ENCODE results near the gene TCN1. TPM values are rescaled to one million over a fixed set of nuclear protein-coding genes. Genes with fewer than 3 reads are reported as not detected.
"Not testable (repeated sequence)": the region's sequence is repeated elsewhere in the genome, so short reads cannot be mapped to it uniquely, and the experiment has no call there.

Gene TCN1
- total RNA-seq, 1 experiment from 2014 or later, result not detected

DNA sequence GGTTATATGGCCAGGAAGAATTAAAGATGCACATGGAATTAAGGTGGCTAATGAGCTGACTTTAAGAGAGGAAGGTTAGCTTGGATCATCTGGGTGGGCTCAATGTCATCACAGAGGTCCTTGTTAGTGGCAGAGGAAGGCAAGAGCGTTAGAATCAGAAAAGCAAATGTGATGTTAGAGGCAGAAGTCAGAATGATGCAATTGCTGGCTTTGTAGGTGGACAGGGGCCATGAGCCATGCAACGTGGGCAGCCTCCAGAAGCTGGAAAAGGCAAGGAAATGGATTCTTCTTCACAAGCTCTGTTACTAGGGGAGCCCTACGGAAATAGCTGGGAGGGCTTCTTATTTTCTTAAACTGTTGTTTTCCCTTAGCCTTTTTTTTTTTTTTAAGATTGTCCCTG, 18.7 kb downstream of the TCN1 start:
- no peak for DNase-seq (ENCODE audit: low read depth in 1 of 2, low spot score in 2 of 2)
- H3K27me3 ChIP-seq (replicated peaks), result peaks cover 4% of the 10 kb centered on the region; the same call in 1 of the 2 replicates

DNA sequence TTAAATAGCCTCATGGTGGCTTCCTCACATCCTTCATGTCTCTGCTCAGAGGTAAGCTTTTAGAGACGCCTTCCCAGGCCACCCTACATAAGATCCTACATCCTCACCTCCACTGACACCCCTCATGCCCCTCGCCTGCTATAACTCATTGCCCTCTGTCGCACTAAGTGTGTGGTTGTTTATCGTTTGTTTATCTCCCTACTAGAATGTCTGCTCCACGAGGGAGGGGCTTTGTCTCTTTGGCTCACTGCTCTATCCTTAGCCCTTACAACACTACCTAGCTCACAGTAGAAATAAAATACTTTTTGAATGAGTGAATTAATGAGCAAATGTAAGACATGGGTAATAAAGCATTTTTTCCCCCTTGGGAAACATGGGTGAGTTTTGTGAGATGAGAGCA, 19.7 kb downstream of the TCN1 start:
- Histone ChIP-seq H3K9me3 (replicated peaks) (no peaks in the 10 kb centered on the region), H3K27me3 (replicated peaks) (peaks cover 4% of the 10 kb centered on the region; the same call in 1 of the 2 replicates), H3K27ac (no peak overlapping the region), H3K36me3 (no peaks in the 10 kb centered on the region), H3K4me1 (replicated peaks) (no peaks in the 10 kb centered on the region), H3K4me3 (no peak overlapping the region)
- no peak for DNase-seq (ENCODE audit: low read depth in 1 of 2, low spot score in 2 of 2)

More for the DNA sequence above, 18.7 kb downstream of the TCN1 start:
- no peak overlapping the region for H3K27ac ChIP-seq
- H3K9me3 ChIP-seq (replicated peaks), result no peaks in the 10 kb centered on the region
- no peak overlapping the region for H3K4me3 ChIP-seq
- no peaks in the 10 kb centered on the region for H3K36me3 ChIP-seq
- no peaks in the 10 kb centered on the region for H3K4me1 ChIP-seq (replicated peaks)

DNA sequence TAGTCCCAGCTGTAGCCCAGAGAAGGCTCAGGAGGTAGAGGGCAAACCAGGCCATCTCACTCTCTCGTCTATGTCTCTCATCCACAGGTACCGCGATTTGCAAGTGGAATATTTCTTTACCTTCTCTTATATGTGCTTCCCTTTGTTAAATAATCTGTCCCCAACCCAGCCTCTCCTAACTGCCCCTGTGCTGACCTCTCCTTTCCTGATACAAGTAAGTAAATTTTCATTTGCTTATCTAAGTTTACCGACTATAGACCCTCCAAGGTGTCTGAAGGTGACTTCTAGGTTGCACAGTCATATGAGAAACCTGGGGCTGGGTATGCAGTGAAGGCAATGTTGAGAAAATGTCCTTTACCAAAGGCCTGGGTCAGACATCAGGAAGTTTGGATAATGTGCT, 20.9 kb downstream of the TCN1 start, which contains the start of gene CBLIF:
Gene CBLIF (minus strand): TSS at position 101 of the 400 bp plus-strand sequence. CDS start 46 bp downstream, at position 55.
- Histone ChIP-seq H3K27me3 (replicated peaks) (peaks cover 4% of the 10 kb centered on the region; the same call in 1 of the 2 replicates), H3K9me3 (replicated peaks) (no peaks in the 10 kb centered on the region), H3K27ac (no peak within 1 kb of the TSS), H3K4me3 (no peak within 1 kb of the TSS), H3K4me1 (replicated peaks) (no peaks in the 10 kb centered on the region), H3K36me3 (no peaks in the 10 kb centered on the region)
- DNase-seq (ENCODE audit: low read depth in 1 of 2, low spot score in 2 of 2), result no peak

DNA sequence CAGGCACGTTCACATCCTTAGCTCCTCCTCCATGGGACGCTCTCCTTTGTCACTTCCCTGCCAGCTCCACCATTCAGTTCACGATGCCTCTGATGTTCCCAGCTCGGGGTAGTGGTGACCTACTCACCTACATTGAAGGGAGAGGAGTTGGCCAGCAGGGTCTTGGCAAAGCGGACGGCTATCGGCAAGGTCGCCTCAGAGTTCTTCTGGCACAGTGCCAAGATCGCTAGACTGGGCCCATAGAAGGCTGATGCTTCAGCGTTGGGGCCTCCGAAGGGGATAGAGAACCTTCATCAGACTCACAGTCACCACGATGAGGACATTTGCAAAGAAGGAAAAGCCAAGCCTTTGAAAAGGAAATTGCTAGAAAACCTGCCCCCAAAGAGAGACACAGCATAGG, 24.0 kb downstream of the TCN1 start:
- Histone ChIP-seq H3K36me3 (no peaks in the 10 kb centered on the region), H3K27me3 (replicated peaks) (peaks cover 15% of the 10 kb centered on the region; the same call in 1 of the 2 replicates), H3K4me1 (replicated peaks) (no peaks in the 10 kb centered on the region), H3K4me3 (no peak overlapping the region), H3K9me3 (replicated peaks) (no peaks in the 10 kb centered on the region), H3K27ac (no peak overlapping the region)
- no peak for DNase-seq (ENCODE audit: low read depth in 1 of 2, low spot score in 2 of 2)

DNA sequence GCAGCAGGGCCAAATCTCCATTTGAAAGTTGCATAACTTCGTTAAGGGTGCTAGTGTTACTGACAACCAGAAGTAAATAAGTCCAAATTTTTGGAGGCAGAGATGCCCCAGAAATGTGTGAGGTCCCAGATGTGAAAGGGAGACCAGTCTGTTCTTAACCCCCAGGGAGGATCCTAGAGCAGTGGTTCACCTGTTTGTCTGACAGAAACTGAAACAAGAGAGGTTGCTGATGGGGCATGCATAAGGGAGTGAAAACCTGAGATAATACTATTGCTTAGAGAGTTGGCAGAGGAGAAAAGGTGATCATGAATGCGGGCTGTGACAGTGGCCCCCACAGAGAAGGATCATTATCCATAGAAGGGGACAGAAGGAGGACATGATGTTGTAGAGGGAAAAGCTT, 24.8 kb downstream of the TCN1 start:
- Histone ChIP-seq H3K27ac (no peak overlapping the region), H3K4me3 (no peak overlapping the region), H3K36me3 (no peaks in the 10 kb centered on the region), H3K4me1 (replicated peaks) (no peaks in the 10 kb centered on the region), H3K27me3 (replicated peaks) (peaks cover 16% of the 10 kb centered on the region; the same call in 1 of the 2 replicates), H3K9me3 (replicated peaks) (no peaks in the 10 kb centered on the region)
- DNase-seq (ENCODE audit: low read depth in 1 of 2, low spot score in 2 of 2), result no peak

DNA sequence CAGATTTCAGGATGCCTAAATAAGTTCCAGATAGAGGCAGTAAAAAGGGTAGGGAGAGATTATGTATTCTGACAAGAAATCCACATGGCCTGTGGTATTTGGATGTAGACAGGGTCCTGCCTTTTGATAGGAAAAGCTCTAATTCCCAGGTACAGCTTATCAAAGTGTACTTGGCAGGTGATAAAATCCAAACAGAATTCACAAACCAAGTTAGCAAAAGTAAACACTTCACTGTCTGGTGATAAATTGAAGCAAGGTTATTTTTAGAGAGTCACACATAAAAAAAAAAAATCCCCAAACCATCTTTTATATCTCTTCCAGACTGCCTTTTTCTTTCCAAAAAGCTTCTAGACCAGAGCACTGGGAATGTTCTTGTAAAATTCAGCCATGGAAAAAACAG, 26.7 kb downstream of the TCN1 start:
- no peak overlapping the region for H3K4me3 ChIP-seq
- peaks cover 20% of the 10 kb centered on the region; the same call in 1 of the 2 replicates for H3K27me3 ChIP-seq (replicated peaks)
- H3K27ac ChIP-seq, result no peak overlapping the region
- H3K4me1 ChIP-seq (replicated peaks), result no peaks in the 10 kb centered on the region
- DNase-seq (ENCODE audit: low read depth in 1 of 2, low spot score in 2 of 2), result no peak
- no peaks in the 10 kb centered on the region for H3K36me3 ChIP-seq
- no peaks in the 10 kb centered on the region for H3K9me3 ChIP-seq (replicated peaks)

DNA sequence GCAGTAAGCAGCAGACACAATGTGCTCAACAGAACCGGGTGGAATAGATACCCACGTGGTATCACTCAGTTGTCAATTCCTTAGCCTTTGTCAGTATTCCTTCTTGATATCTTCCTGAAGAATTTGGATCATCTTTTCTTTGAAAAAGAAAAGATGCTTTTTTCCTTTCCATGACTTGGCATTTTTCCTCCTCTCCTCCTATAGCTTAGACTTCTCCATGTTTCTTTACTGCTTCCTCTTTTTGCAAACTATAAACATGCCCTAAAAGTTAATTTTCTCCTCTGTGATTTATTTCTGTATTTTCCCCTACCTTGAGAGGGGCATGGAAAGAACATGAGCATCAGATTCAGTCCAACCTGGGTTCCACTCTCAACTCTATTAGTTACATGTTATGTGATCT, 32.7 kb downstream of the TCN1 start:
- no peak overlapping the region for H3K27ac ChIP-seq

DNA sequence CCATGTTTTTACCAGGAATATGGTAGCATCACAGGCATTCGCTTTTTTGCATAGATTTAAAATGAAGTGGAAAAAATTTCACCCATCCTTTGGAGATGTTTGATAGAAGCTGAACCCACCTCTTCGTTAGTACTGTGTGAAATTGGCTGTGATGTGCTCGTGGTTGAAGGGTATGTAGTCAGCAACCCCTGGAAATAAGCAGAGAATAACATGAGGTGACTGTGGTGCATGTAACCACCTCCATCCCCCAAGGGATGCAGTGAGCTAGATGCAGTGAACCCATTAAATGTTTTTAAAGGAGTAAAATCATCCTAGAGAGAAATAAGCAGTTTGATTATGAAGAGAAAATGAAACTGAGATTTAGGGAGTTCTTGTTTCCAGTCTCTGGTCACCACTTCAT, 36.9 kb downstream of the TCN1 start:
- Histone ChIP-seq H3K4me3 (no peak overlapping the region), H3K4me1 (replicated peaks) (no peaks in the 10 kb centered on the region)

More for the DNA sequence above, 32.7 kb downstream of the TCN1 start:
- H3K9me3 ChIP-seq (replicated peaks), result no peaks in the 10 kb centered on the region
- no peak overlapping the region for H3K4me3 ChIP-seq
- H3K36me3 ChIP-seq, result no peaks in the 10 kb centered on the region
- no peaks in the 10 kb centered on the region for H3K4me1 ChIP-seq (replicated peaks)
- no peak for DNase-seq (ENCODE audit: low read depth in 1 of 2, low spot score in 2 of 2)
- H3K27me3 ChIP-seq (replicated peaks), result peaks cover 24% of the 10 kb centered on the region; the same call in 1 of the 2 replicates

DNA sequence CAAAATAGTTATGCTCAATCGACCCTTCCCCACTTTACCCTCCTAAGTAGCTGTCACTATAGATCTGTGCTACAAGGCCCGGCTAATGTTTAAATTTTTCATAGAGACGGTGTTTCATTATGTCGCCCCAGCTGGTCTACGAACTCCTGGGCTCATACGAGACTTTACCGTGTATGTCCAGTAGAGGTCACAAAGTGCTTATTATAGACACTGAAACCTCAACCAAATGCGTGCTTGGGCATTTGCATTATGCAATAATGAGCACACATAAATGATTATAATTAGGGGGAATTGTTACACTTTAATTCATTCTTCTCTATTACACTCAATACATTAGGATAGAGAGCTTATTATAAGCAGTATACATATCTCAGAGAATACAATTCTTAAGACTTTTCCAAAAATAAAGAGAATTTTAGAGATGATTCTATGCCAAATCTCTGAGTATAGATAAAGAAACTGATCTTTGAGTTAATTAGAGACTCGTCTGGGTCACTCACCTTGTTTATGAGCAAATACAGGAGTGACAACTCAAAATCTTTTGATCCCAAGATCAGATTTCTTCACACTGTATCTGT, 43.2 kb downstream of the TCN1 start:
- Histone ChIP-seq H3K4me1 (replicated peaks) (no peaks in the 10 kb centered on the region), H3K4me3 (no peak overlapping the region), H3K27ac (no peak overlapping the region), H3K27me3 (replicated peaks) (peaks cover 23% of the 10 kb centered on the region), H3K9me3 (replicated peaks) (no peaks in the 10 kb centered on the region), H3K36me3 (no peaks in the 10 kb centered on the region)
- peak in 1 of 2 experiments; percentile 36 for DNase-seq (ENCODE audit: low read depth in 1 of 2, low spot score in 2 of 2)

More for the DNA sequence above, 36.9 kb downstream of the TCN1 start:
- peaks cover 8% of the 10 kb centered on the region; the same call in 1 of the 2 replicates for H3K27me3 ChIP-seq (replicated peaks)
- no peak for DNase-seq (ENCODE audit: low read depth in 1 of 2, low spot score in 2 of 2)
- H3K36me3 ChIP-seq, result no peaks in the 10 kb centered on the region
- H3K27ac ChIP-seq, result no peak overlapping the region
- H3K9me3 ChIP-seq (replicated peaks), result no peaks in the 10 kb centered on the region

DNA sequence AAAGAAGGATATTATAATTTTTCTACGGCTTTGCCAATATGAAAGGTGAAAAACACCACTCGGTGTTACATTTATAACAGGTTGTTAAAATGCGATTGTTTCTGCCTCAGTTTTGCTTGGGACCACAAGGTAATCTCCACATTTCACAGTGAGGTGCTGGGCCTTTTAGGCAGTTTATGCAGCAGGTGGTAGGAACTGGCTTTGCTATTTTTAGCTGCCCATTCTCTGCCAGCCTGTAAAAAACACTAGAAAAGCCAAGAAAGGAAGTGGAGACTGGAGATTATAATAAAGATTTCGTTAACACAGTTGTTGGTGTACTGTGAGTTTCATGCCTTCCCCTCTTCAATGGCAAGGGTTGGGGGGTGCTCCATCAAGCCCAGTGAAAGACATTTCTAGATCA, 47.7 kb downstream of the TCN1 start:
- Histone ChIP-seq H3K4me3 (no peak overlapping the region), H3K4me1 (replicated peaks) (no peaks in the 10 kb centered on the region), H3K27ac (no peak overlapping the region), H3K27me3 (replicated peaks) (peaks cover 35% of the 10 kb centered on the region), H3K9me3 (replicated peaks) (no peaks in the 10 kb centered on the region), H3K36me3 (no peaks in the 10 kb centered on the region)
- DNase-seq (ENCODE audit: low read depth in 1 of 2, low spot score in 2 of 2), result no peak

DNA sequence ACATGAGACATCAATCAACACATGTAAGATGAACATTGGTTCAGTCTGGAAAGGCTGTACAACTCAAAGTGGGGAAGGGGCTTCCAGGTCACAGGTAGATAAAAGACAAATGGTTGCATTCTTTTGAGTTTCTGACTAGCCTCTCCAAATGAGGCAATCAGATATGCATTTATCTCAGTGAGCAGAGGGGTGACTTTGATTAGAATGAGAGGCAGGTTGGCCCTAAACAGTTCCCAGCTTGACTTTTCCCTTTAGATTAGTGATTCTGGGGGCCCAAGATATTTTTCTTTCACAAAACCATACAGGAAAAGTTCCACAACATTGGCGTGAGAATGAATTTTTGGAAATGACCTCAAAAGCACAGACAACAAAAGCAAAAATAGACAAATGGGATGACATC, 49.9 kb downstream of the TCN1 start:
- not testable (repeated sequence) for H3K36me3 ChIP-seq; H3K9me3 ChIP-seq (replicated peaks); DNase-seq (ENCODE audit: low read depth in 1 of 2, low spot score in 2 of 2); H3K27ac ChIP-seq; H3K4me3 ChIP-seq; H3K4me1 ChIP-seq (replicated peaks)
- H3K27me3 ChIP-seq (replicated peaks), result peaks cover 26% of the 10 kb centered on the region

DNA sequence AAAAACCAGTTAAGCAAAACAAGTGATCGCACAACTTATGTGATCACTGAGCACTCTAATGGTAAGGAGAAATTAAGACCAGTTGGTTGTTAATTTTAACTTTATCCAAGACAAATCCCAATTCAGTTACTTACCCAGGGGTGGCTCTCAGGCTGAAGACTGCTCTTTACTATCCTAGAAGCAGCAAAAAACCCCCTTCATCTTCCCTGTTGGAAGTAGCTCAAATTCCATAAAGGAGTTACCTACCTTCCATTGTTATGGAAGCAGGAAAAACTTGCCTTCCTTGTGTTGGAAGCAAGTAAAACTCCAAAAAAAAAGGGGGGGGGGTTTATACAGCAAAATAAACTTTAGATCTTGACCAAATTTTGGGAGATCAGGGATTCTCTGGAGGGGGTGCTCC, 50.5 kb downstream of the TCN1 start:
- H3K4me3 ChIP-seq, result no peak overlapping the region
- H3K27ac ChIP-seq, result no peak overlapping the region
- H3K4me1 ChIP-seq (replicated peaks), result peaks cover 4% of the 10 kb centered on the region
- DNase-seq (ENCODE audit: low read depth in 1 of 2, low spot score in 2 of 2), result no peak
- peaks cover 26% of the 10 kb centered on the region for H3K27me3 ChIP-seq (replicated peaks)
- no peaks in the 10 kb centered on the region for H3K36me3 ChIP-seq
- no peaks in the 10 kb centered on the region for H3K9me3 ChIP-seq (replicated peaks)

DNA sequence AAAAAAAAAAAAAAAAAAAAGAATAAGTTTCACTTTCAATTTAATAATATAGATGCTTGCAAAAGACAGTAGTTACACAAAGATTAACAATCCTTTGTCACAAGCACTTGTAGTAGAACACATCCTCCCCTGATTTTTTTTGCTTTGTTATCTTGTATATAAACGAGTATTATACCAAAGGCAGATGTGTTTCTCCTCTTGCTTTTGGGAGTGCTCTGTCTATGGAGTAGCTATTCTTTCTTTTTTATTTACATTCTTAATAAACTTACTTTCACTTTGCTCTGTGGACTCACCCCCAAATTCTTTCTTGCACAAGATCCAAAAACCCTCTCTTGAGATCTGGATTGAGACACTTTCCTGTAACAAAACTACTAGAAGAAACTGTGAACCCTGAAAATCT, 52.3 kb downstream of the TCN1 start:
- Histone ChIP-seq H3K27me3 (replicated peaks) (peaks cover 16% of the 10 kb centered on the region), H3K27ac (no peak overlapping the region), H3K4me1 (replicated peaks) (peaks cover 8% of the 10 kb centered on the region), H3K4me3 (no peak overlapping the region), H3K9me3 (replicated peaks) (no peaks in the 10 kb centered on the region), H3K36me3 (peaks cover 6% of the 10 kb centered on the region)
- no peak for DNase-seq (ENCODE audit: low read depth in 1 of 2, low spot score in 2 of 2)

DNA sequence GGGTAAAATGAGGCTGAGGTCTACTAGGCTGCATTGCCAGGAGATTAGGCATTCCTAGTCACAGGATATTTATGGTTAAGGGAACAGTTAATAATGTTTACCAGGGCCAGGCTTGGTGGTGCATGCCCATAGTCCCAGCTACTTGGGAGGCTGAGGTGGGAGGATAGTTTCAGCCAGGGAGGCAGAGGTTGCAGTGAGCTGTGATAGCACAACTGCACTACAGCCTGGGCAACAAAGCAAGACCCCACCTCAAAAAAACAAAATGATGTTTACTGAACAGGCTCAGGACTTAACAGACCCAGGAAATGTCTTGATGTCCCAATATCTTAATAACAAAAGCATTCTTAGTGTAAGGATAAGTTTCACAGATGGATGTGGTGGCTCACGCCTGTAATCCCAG, 52.9 kb downstream of the TCN1 start:
- Histone ChIP-seq H3K4me3 (no peak overlapping the region), H3K36me3 (peaks cover 13% of the 10 kb centered on the region), H3K9me3 (replicated peaks) (no peaks in the 10 kb centered on the region), H3K4me1 (replicated peaks) (peaks cover 8% of the 10 kb centered on the region), H3K27me3 (replicated peaks) (peaks cover 16% of the 10 kb centered on the region), H3K27ac (no peak overlapping the region)
- no peak for DNase-seq (ENCODE audit: low read depth in 1 of 2, low spot score in 2 of 2)

DNA sequence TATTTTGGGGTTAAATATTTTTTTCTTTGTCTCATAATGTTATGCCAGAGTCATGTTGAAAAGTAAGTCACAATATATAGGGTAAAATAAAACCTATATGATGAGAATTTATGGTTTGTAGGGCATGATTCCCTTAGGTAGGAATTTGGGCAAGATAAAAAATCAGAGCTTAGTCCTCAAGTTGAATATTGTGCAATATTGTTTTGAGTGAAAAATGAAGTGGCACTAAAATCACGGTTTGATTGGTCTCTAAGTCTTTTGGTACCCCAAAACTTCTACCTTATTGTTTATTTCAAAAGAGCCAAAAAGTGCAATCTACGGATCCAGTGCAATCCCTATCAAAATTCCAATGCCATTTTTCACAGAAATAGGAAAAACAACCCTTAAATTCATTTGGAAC, 54.1 kb downstream of the TCN1 start:
- H3K4me3 ChIP-seq, result no peak overlapping the region
- no peak overlapping the region for H3K27ac ChIP-seq
- peaks cover 14% of the 10 kb centered on the region for H3K27me3 ChIP-seq (replicated peaks)
- H3K4me1 ChIP-seq (replicated peaks), result peaks cover 8% of the 10 kb centered on the region
- no peaks in the 10 kb centered on the region for H3K9me3 ChIP-seq (replicated peaks)
- H3K36me3 ChIP-seq, result peaks cover 24% of the 10 kb centered on the region
- no peak for DNase-seq (ENCODE audit: low read depth in 1 of 2, low spot score in 2 of 2)
